HG02943 (cell line): ENCODE results near the gene MIER2.
"Not testable (repeated sequence)": the region's sequence is repeated elsewhere in the genome, so short reads cannot be mapped to it uniquely, and the experiment has no call there.

Experiments used
- ATAC-seq: cut with Tn5 transposase; IDR thresholded peaks from one replicate; pipeline ENCODE4 v1.9.1; 2021; ENCODE audit warnings: mild to moderate bottlenecking, low read depth, moderate library complexity; ENCODE audit not compliant: unreplicated experiment

The MIER2 gene

GRCh38 chr19:256804-257203 is 87.8 kb downstream of the MIER2 start:
- ATAC-seq = not testable (repeated sequence)
